Lung (tissue), 16 donors: ENCODE data around the gene RFWD3. TPM values are rescaled to one million over a fixed set of nuclear protein-coding genes. Genes with fewer than 3 reads are reported as not detected.

ENCODE experiments used
- ATAC-seq: fragments of 200-7000 bp; cut with Tn5 transposase; one replicate; pipeline ENCODE4 v1.9.1; 2020; ENCODE audit warnings: moderate number of reproducible peaks; ENCODE audit not compliant: insufficient read depth, low FRiP score
- DNase-seq, 3 donors: peaks; one replicate each; pipeline ENCODE4 v3.0.0-alpha.2; 2013 to 2017
- H3K27ac ChIP-seq, 2 donors: one replicate each; pipeline ENCODE4 v1.5.1; 2013; ENCODE audit warnings: mild to moderate bottlenecking in 2 of 2, moderate library complexity in 2 of 2, control low read depth in 1 of 2, inconsistent platforms in 1 of 2, low read depth in 1 of 2, low read length in 1 of 2
- H3K27me3 ChIP-seq, 3 donors: one replicate each; pipeline ENCODE4 v1.5.1; 2013; ENCODE audit warnings: low read length in 2 of 3; ENCODE audit not compliant: control insufficient read depth in 3 of 3, insufficient read depth in 3 of 3
- H3K36me3 ChIP-seq, 4 donors: one replicate each; pipeline ENCODE4 v1.5.1; 2013; ENCODE audit warnings: low read length in 4 of 4, mild to moderate bottlenecking in 1 of 4, moderate library complexity in 1 of 4; ENCODE audit not compliant: control insufficient read depth in 4 of 4, insufficient read depth in 4 of 4
- H3K4me1 ChIP-seq, 5 donors: one replicate each; pipeline ENCODE4 v1.5.1; 2013; ENCODE audit warnings: low read length in 5 of 5, mild to moderate bottlenecking in 2 of 5, moderate library complexity in 1 of 5; ENCODE audit not compliant: control insufficient read depth in 5 of 5, insufficient read depth in 5 of 5
- H3K4me3 ChIP-seq: one replicate; pipeline ENCODE4 v1.5.1; 2013; ENCODE audit warnings: mild to moderate bottlenecking, control low read depth, moderate library complexity
- H3K9ac ChIP-seq, 2 donors: one replicate each; pipeline ENCODE4 v1.5.1; 2013; ENCODE audit warnings: low read length in 2 of 2, control low read depth in 1 of 2; ENCODE audit not compliant: insufficient read depth in 1 of 2
- H3K9me3 ChIP-seq, 4 donors: one replicate each; pipeline ENCODE4 v1.5.1; 2013; ENCODE audit warnings: low read length in 3 of 4, mild to moderate bottlenecking in 1 of 4, moderate library complexity in 1 of 4; ENCODE audit not compliant: control insufficient read depth in 4 of 4, insufficient read depth in 3 of 4
- WGBS, 2 donors: extraction: QIAGEN DNeasy Blood & Tissue Kit; methylation state at CpG; one replicate each; pipeline ENCODE4 v1.1.7; 2013; 5-methylcytosine and 5-hydroxymethylcytosine counted together
- long read RNA-seq, 5 donors: transcript quantifications; one replicate each; lab custom pipeline, GENCODE V29; 2026
- polyA plus RNA-seq, 2 donors: library from polyadenylated mRNA; stranded (reverse); fragments of 200-250 nt; gene quantifications; one replicate each; pipeline ENCODE4 v1.2.1, GENCODE V29; 2013
- total RNA-seq, 2 donors: library from RNA; depleted of rRNA in 1 of 2; stranded (reverse); fragments of >200 nt in 1 of 2; gene quantifications; one replicate each; pipeline ENCODE4 v1.2.1, GENCODE V29; 2014 to 2021
- TF ChIP-seq, protein P1 (sequence below): IDR thresholded peaks from 2 replicates; pipeline ENCODE4 v1.5.1; 2012; ENCODE audit warnings: mild to moderate bottlenecking; ENCODE audit errors: control extremely low read depth, extremely low read depth
- donor health status: control.
- donor health status: control.
- donor health status: Bipolar disorder and iron deficiency.
- donor health status: healthy.
- donor health status: DM: yes; HTN: yes; CAD: no.

The RFWD3 gene, protein sequence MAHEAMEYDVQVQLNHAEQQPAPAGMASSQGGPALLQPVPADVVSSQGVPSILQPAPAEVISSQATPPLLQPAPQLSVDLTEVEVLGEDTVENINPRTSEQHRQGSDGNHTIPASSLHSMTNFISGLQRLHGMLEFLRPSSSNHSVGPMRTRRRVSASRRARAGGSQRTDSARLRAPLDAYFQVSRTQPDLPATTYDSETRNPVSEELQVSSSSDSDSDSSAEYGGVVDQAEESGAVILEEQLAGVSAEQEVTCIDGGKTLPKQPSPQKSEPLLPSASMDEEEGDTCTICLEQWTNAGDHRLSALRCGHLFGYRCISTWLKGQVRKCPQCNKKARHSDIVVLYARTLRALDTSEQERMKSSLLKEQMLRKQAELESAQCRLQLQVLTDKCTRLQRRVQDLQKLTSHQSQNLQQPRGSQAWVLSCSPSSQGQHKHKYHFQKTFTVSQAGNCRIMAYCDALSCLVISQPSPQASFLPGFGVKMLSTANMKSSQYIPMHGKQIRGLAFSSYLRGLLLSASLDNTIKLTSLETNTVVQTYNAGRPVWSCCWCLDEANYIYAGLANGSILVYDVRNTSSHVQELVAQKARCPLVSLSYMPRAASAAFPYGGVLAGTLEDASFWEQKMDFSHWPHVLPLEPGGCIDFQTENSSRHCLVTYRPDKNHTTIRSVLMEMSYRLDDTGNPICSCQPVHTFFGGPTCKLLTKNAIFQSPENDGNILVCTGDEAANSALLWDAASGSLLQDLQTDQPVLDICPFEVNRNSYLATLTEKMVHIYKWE
- total RNA-seq (10 to 100 TPM; 14.8 to 23.3 TPM), polyA plus RNA-seq (1 to 10 TPM; 7.4 to 8.1 TPM)
- long read RNA-seq, donor 1, full-length matches to known transcripts: 5 of 5 reads
- long read RNA-seq, donor 1, partial matches to known transcripts: 0 of 5 reads
- long read RNA-seq, donor 1, other reads (novel, unspliced or antisense): 0 of 5 reads
- long read RNA-seq, donor 2: 0 reads
- long read RNA-seq, donor 3: 0 reads
- long read RNA-seq, donor 4, partial matches to known transcripts: 0 of 1 reads
- long read RNA-seq, donor 4, other reads (novel, unspliced or antisense): 0 of 1 reads
- long read RNA-seq, donor 5, full-length matches to known transcripts: 10 of 10 reads
- long read RNA-seq, donor 5, partial matches to known transcripts: 0 of 10 reads
- long read RNA-seq, donor 5, other reads (novel, unspliced or antisense): 0 of 10 reads

DNA sequence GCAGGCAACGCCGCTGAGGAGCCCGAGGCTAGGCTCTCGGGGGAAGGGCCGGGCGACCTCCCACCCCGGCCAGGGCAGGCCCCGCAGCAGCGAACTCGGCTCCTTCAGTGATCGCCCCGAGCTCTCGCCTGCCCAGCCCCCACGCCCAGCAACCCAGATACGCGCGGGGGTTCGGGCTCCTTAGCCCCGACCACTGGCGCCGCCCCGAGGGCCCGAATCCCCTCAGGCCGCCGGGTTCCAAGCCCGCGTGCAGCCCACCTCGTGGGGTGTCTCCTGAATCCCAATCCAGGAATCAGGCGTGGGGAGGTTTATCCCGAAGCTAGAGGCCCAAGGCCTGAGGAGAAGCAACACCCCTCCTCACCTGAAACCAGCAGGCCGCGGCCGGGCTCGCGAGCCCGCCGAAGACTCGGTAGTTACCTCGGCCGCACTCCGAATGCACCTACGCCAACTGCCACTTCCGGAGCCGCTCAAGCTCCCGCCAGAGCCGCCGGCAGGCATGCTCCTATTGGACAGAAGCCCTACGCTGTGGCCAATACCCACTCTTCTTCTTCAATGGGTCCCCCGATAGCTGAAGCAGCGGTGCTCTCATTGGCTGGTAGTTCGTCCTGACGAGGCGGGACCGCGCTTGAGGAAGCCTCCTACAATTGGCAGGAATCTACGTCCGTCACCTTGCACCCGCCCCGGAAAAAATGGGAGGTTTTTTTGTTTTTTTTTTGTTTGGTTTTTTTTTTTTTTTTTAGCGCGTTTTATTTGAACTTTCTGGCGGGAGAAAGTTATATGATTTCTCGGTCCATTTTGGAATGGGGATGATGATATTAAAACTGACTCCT lies at the start of gene RFWD3:
Gene RFWD3 (minus strand): TSS at position 453 of the 830 bp plus-strand sequence. CDS start 5,428 bp downstream, outside the sequence.
- no peaks in the 10 kb centered on the region for H3K9me3 ChIP-seq
- H3K27me3 ChIP-seq: no peaks in the 10 kb centered on the region
- 0% methylated on average over 63 of the region's 63 CpGs for WGBS, 2 donors
- TF ChIP-seq, protein P1, sequence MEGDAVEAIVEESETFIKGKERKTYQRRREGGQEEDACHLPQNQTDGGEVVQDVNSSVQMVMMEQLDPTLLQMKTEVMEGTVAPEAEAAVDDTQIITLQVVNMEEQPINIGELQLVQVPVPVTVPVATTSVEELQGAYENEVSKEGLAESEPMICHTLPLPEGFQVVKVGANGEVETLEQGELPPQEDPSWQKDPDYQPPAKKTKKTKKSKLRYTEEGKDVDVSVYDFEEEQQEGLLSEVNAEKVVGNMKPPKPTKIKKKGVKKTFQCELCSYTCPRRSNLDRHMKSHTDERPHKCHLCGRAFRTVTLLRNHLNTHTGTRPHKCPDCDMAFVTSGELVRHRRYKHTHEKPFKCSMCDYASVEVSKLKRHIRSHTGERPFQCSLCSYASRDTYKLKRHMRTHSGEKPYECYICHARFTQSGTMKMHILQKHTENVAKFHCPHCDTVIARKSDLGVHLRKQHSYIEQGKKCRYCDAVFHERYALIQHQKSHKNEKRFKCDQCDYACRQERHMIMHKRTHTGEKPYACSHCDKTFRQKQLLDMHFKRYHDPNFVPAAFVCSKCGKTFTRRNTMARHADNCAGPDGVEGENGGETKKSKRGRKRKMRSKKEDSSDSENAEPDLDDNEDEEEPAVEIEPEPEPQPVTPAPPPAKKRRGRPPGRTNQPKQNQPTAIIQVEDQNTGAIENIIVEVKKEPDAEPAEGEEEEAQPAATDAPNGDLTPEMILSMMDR: no peak
- H3K4me1 ChIP-seq: peaks cover 0 to 5% (median 4%) of the 10 kb centered on the region in 5 donors
- H3K4me3 ChIP-seq: peak within 1 kb of the TSS; percentile 89
- peak; percentile 98 to 99 (median 99) for DNase-seq
- H3K36me3 ChIP-seq: peaks cover 2 to 19% (median 12%) of the 10 kb centered on the region in 4 donors
- ATAC-seq: peak; percentile 100
- H3K27ac ChIP-seq: peak within 1 kb of the TSS; percentile 35 to 81
- peak within 1 kb of the TSS; percentile 44 to 73 for H3K9ac ChIP-seq

DNA sequence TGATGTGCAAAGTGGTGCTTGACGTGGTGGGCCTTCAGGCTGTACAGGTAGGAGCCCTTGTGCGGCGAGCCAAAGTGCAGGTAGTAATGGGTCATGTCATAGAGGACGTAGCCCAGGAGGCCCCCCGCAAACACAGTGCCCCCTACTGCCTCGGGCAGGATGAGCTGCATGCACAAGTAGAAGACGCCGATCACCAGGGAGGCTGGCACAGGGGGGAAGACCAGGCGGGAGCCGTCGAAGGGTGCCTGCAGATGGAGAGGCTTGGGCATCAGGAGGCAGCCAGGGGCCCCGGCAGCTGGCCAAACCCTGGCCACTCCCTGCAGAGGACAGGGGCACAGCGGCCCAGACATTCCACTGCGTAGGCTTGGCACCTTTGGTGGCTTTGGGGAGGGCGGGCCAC lies 49.7 kb upstream of the RFWD3 start:
- H3K36me3 ChIP-seq: no peaks in the 10 kb centered on the region
- no peak overlapping the region for H3K27ac ChIP-seq
- no peak for DNase-seq
- H3K9me3 ChIP-seq: no peaks in the 10 kb centered on the region
- H3K4me3 ChIP-seq: no peak overlapping the region
- no peaks in the 10 kb centered on the region for H3K4me1 ChIP-seq
- TF ChIP-seq, protein P1: no peak
- WGBS, 2 donors: 86 to 87% methylated on average over 14 to 15 of the region's 15 CpGs
- ATAC-seq: no peak
- H3K9ac ChIP-seq: no peak overlapping the region
- H3K27me3 ChIP-seq: no peaks in the 10 kb centered on the region

GRCh38 chr16:74713876-74714275 lies 47.2 kb upstream of the RFWD3 start:
- no peak for DNase-seq
- no peak for ATAC-seq

More at GRCh38 chr16:74713876-74714275, 47.2 kb upstream of the RFWD3 start:
- H3K27me3 ChIP-seq: no peaks in the 10 kb centered on the region
- TF ChIP-seq, protein P1: no peak
- no peaks in the 10 kb centered on the region for H3K9me3 ChIP-seq
- H3K9ac ChIP-seq: no peak overlapping the region
- H3K36me3 ChIP-seq: no peaks in the 10 kb centered on the region
- H3K4me1 ChIP-seq: no peaks in the 10 kb centered on the region
- no peak overlapping the region for H3K27ac ChIP-seq
- 88 to 90% methylated on average over 10 of the region's 10 CpGs for WGBS, 2 donors
- H3K4me3 ChIP-seq: no peak overlapping the region
